Measurements from ENCODE around the gene H6PD. TPM values are rescaled to one million over a fixed set of nuclear protein-coding genes. Genes with fewer than 3 reads are reported as not detected.

H6PD gene
- total and polyA plus RNA-seq, 2 donors from 2014 or later = 5.7 to 64.3 TPM

DNA sequence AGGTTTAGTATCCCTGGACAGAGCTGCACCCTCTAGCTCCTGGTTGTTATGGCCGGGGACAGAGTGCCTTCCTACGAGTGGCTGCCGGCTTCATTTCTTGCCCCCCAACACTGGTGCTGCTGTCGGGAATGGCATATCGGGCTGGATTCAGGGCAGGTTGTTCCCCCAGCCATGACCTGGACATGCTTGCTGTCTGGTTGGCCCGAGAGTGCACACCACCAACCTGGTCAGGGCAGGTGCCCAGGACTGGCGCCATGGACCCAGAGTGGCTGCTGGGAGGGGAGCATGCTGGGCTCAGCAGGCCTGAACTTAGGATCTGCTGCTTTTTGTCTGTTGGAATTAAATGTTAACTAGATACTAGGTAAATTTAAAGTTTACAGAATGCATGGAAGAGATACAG, 21.8 kb downstream of the H6PD start:
- no peaks in the 10 kb centered on the region for H3K27me3 ChIP-seq (ENCODE audit: control insufficient read depth, insufficient read depth, low read length)
- H3K9ac ChIP-seq (ENCODE audit: low read length in 3 of 3) = no peak overlapping the region
- H3K27ac ChIP-seq (ENCODE audit: low read depth in 2 of 2, low read length in 2 of 2) = no peak overlapping the region
- TF ChIP-seq, protein P1, sequence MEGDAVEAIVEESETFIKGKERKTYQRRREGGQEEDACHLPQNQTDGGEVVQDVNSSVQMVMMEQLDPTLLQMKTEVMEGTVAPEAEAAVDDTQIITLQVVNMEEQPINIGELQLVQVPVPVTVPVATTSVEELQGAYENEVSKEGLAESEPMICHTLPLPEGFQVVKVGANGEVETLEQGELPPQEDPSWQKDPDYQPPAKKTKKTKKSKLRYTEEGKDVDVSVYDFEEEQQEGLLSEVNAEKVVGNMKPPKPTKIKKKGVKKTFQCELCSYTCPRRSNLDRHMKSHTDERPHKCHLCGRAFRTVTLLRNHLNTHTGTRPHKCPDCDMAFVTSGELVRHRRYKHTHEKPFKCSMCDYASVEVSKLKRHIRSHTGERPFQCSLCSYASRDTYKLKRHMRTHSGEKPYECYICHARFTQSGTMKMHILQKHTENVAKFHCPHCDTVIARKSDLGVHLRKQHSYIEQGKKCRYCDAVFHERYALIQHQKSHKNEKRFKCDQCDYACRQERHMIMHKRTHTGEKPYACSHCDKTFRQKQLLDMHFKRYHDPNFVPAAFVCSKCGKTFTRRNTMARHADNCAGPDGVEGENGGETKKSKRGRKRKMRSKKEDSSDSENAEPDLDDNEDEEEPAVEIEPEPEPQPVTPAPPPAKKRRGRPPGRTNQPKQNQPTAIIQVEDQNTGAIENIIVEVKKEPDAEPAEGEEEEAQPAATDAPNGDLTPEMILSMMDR (IDR thresholded peaks at IDR 0.05; ENCODE audit: borderline replicate concordance, extremely low read depth, insufficient read depth) = no peak
- peak in 1 of 5 donors; percentile 51 for DNase-seq
- peaks cover 0 to 6% (median 0%) of the 10 kb centered on the region in 3 donors for H3K9me3 ChIP-seq (ENCODE audit: control insufficient read depth in 2 of 3, insufficient read depth in 1 of 3, low read length in 3 of 3)
- H3K36me3 ChIP-seq (ENCODE audit: control insufficient read depth in 2 of 3, insufficient read depth in 3 of 3, low read length in 3 of 3) = peaks cover 0 to 4% (median 2%) of the 10 kb centered on the region in 3 donors
- intact Hi-C loops (cut with DNase I) = no loop called here
- FAIRE-seq = no peak
- H3K4me1 ChIP-seq (ENCODE audit: control insufficient read depth in 2 of 3, insufficient read depth in 2 of 3, low read depth in 1 of 3, low read length in 3 of 3) = peaks cover 0 to 8% (median 3%) of the 10 kb centered on the region in 3 donors
- H3K4me3 ChIP-seq (ENCODE audit: low read length in 3 of 3) = no peak overlapping the region

DNA sequence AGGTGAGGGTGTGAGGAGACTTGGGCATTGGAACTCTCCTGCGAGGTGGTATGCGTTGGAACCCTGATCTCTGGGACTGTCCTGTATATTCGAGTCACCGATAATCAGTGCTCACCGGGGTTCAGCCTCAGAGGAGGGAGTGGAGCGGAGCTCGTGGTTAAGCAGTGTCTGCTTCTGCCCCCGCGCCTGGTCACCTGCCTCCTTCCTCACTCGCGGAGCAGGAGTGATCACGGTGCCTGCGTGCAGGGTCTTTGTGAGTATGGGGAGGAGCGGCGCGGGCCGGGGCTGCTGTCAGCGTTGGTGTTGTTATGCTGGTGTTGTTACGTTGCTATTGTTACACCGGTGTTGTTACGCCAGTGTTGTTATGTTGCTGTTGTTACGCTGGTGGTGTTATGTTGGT, 23.3 kb downstream of the H6PD start:
- Histone ChIP-seq H3K9me3 (ENCODE audit: control insufficient read depth in 2 of 3, insufficient read depth in 1 of 3, low read length in 3 of 3) (peaks cover 0 to 6% (median 0%) of the 10 kb centered on the region in 3 donors), H3K4me3 (ENCODE audit: low read length in 3 of 3) (no peak overlapping the region), H3K36me3 (ENCODE audit: control insufficient read depth in 2 of 3, insufficient read depth in 3 of 3, low read length in 3 of 3) (peaks cover 2 to 7% (median 5%) of the 10 kb centered on the region in 3 donors), H3K4me1 (ENCODE audit: control insufficient read depth in 2 of 3, insufficient read depth in 2 of 3, low read depth in 1 of 3, low read length in 3 of 3) (peaks cover 0 to 5% (median 0%) of the 10 kb centered on the region in 3 donors), H3K9ac (ENCODE audit: low read length in 3 of 3) (no peak overlapping the region), H3K27me3 (ENCODE audit: control insufficient read depth, insufficient read depth, low read length) (no peaks in the 10 kb centered on the region), H3K27ac (ENCODE audit: low read depth in 2 of 2, low read length in 2 of 2) (no peak overlapping the region)
- DNase-seq = peak in 1 of 5 donors; percentile 39
- intact Hi-C loops (cut with DNase I) = no loop called here
- TF ChIP-seq, protein P1 (IDR thresholded peaks at IDR 0.05; ENCODE audit: borderline replicate concordance, extremely low read depth, insufficient read depth) = no peak
- FAIRE-seq = no peak

DNA sequence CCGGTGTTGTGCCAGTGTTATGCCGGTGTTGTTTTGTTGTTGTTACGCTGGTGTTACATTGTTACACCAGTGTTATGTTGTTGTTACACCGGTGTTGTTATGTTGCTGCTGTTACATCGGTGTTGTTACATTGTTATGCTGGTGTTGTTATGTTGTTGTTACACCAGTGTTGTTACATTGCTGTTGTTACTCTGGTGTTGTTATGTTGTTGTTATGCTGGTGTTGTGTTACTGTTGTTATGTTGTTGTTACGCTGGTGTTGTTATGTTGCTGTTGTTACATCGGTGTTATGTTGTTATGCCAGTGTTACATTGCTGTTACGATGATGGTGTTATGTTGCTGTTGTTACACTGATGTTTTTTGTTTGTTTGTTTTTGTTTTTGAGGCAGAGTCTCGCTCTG, 24.1 kb downstream of the H6PD start:
- no peak overlapping the region for H3K9ac ChIP-seq (ENCODE audit: low read length in 3 of 3)
- H3K27ac ChIP-seq (ENCODE audit: low read depth in 2 of 2, low read length in 2 of 2) = no peak overlapping the region
- no peaks in the 10 kb centered on the region for H3K4me1 ChIP-seq (ENCODE audit: control insufficient read depth in 2 of 3, insufficient read depth in 2 of 3, low read depth in 1 of 3, low read length in 3 of 3)
- peaks cover 0 to 6% (median 0%) of the 10 kb centered on the region in 3 donors for H3K9me3 ChIP-seq (ENCODE audit: control insufficient read depth in 2 of 3, insufficient read depth in 1 of 3, low read length in 3 of 3)
- no peak overlapping the region for H3K4me3 ChIP-seq (ENCODE audit: low read length in 3 of 3)
- DNase-seq = no peak
- intact Hi-C loops (cut with DNase I) = no loop called here
- FAIRE-seq = no peak
- peaks cover 2 to 9% (median 5%) of the 10 kb centered on the region in 3 donors for H3K36me3 ChIP-seq (ENCODE audit: control insufficient read depth in 2 of 3, insufficient read depth in 3 of 3, low read length in 3 of 3)
- TF ChIP-seq, protein P1 (IDR thresholded peaks at IDR 0.05; ENCODE audit: borderline replicate concordance, extremely low read depth, insufficient read depth) = no peak
- H3K27me3 ChIP-seq (ENCODE audit: control insufficient read depth, insufficient read depth, low read length) = no peaks in the 10 kb centered on the region
